Lung (tissue), 12 donors: ENCODE data around the gene FAM222B. TPM values are rescaled to one million over a fixed set of nuclear protein-coding genes. Genes with fewer than 3 reads are reported as not detected.

ENCODE experiments used
- ATAC-seq: fragments of 200-7000 bp; cut with Tn5 transposase; one replicate; pipeline ENCODE4 v1.9.1; 2020; ENCODE audit warnings: moderate number of reproducible peaks; ENCODE audit not compliant: insufficient read depth, low FRiP score
- DNase-seq, 3 donors: peaks; one replicate each; pipeline ENCODE4 v3.0.0-alpha.2; 2013 to 2017
- H3K27ac ChIP-seq, 2 donors: one replicate each; pipeline ENCODE4 v1.5.1; 2013; ENCODE audit warnings: mild to moderate bottlenecking in 2 of 2, moderate library complexity in 2 of 2, control low read depth in 1 of 2, inconsistent platforms in 1 of 2, low read depth in 1 of 2, low read length in 1 of 2
- H3K27me3 ChIP-seq, 3 donors: one replicate each; pipeline ENCODE4 v1.5.1; 2013; ENCODE audit warnings: low read length in 2 of 3; ENCODE audit not compliant: control insufficient read depth in 3 of 3, insufficient read depth in 3 of 3
- H3K36me3 ChIP-seq, 4 donors: one replicate each; pipeline ENCODE4 v1.5.1; 2013; ENCODE audit warnings: low read length in 4 of 4, mild to moderate bottlenecking in 1 of 4, moderate library complexity in 1 of 4; ENCODE audit not compliant: control insufficient read depth in 4 of 4, insufficient read depth in 4 of 4
- H3K4me1 ChIP-seq, 5 donors: one replicate each; pipeline ENCODE4 v1.5.1; 2013; ENCODE audit warnings: low read length in 5 of 5, mild to moderate bottlenecking in 2 of 5, moderate library complexity in 1 of 5; ENCODE audit not compliant: control insufficient read depth in 5 of 5, insufficient read depth in 5 of 5
- H3K4me3 ChIP-seq: one replicate; pipeline ENCODE4 v1.5.1; 2013; ENCODE audit warnings: mild to moderate bottlenecking, control low read depth, moderate library complexity
- H3K9ac ChIP-seq, 2 donors: one replicate each; pipeline ENCODE4 v1.5.1; 2013; ENCODE audit warnings: low read length in 2 of 2, control low read depth in 1 of 2; ENCODE audit not compliant: insufficient read depth in 1 of 2
- H3K9me3 ChIP-seq, 4 donors: one replicate each; pipeline ENCODE4 v1.5.1; 2013; ENCODE audit warnings: low read length in 3 of 4, mild to moderate bottlenecking in 1 of 4, moderate library complexity in 1 of 4; ENCODE audit not compliant: control insufficient read depth in 4 of 4, insufficient read depth in 3 of 4
- CTCF ChIP-seq: IDR thresholded peaks from 2 replicates; pipeline ENCODE4 v1.5.1; 2012; ENCODE audit warnings: mild to moderate bottlenecking; ENCODE audit errors: control extremely low read depth, extremely low read depth
- WGBS, 2 donors: extraction: QIAGEN DNeasy Blood & Tissue Kit; methylation state at CpG; one replicate each; pipeline ENCODE4 v1.1.7; 2013; 5-methylcytosine and 5-hydroxymethylcytosine counted together
- polyA plus RNA-seq, 2 donors: library from polyadenylated mRNA; stranded (reverse); fragments of 200-250 nt; gene quantifications; one replicate each; pipeline ENCODE4 v1.2.1, GENCODE V29; 2013
- total RNA-seq, 2 donors: library from RNA; depleted of rRNA in 1 of 2; stranded (reverse); fragments of >200 nt in 1 of 2; gene quantifications; one replicate each; pipeline ENCODE4 v1.2.1, GENCODE V29; 2014 to 2021
- donor health status: control.
- donor health status: control.
- donor health status: Bipolar disorder and iron deficiency.
- donor health status: healthy.
- donor health status: DM: yes; HTN: yes; CAD: no.

FAM222B gene
- total and polyA plus RNA-seq, 4 donors, result 8.3 to 17.7 (median 9.2) TPM

- H3K27ac ChIP-seq, result peak overlapping the region; percentile 82 to 86
Observed at GRCh38 chr17:28812091-28812747, 30.4 kb downstream of the FAM222B start.

GRCh38 chr17:28811651-28812090, 30.9 kb downstream of the FAM222B start:
- Histone ChIP-seq H3K9me3 (no peaks in the 10 kb centered on the region), H3K27ac (peak overlapping the region in 1 of 2 donors; percentile 82), H3K27me3 (no peaks in the 10 kb centered on the region), H3K4me3 (peak overlapping the region; percentile 92), H3K9ac (peak overlapping the region; percentile 33 to 83), H3K36me3 (no peaks in the 10 kb centered on the region), H3K4me1 (peaks cover 1 to 25% (median 13%) of the 10 kb centered on the region in 5 donors)
- TF ChIP-seq CTCF, result no peak
- ATAC-seq, result no peak
- WGBS, 2 donors, result 2 to 4% methylated on average over 6 of the region's 6 CpGs
- DNase-seq, result peak in 2 of 3 donors; percentile 38 to 48

More at GRCh38 chr17:28812091-28812747, 30.4 kb downstream of the FAM222B start:
- Histone ChIP-seq H3K27me3 (no peaks in the 10 kb centered on the region), H3K9ac (peak overlapping the region; percentile 83 to 87), H3K4me3 (peak overlapping the region; percentile 92), H3K4me1 (peaks cover 1 to 24% (median 13%) of the 10 kb centered on the region in 5 donors), H3K36me3 (no peaks in the 10 kb centered on the region), H3K9me3 (no peaks in the 10 kb centered on the region)
- 0% methylated on average over 37 to 47 of the region's 47 CpGs for WGBS, 2 donors
- DNase-seq (peak; percentile 98 to 99 (median 98)), ATAC-seq (peak; percentile 100)
- TF ChIP-seq CTCF, result no peak

GRCh38 chr17:28810437-28810836, 32.2 kb downstream of the FAM222B start:
- Histone ChIP-seq H3K9ac (no peak overlapping the region), H3K9me3 (no peaks in the 10 kb centered on the region), H3K4me3 (no peak overlapping the region), H3K4me1 (peaks cover 1 to 25% (median 13%) of the 10 kb centered on the region in 5 donors), H3K27ac (no peak overlapping the region), H3K36me3 (peaks cover 0 to 4% (median under 1%) of the 10 kb centered on the region in 4 donors), H3K27me3 (no peaks in the 10 kb centered on the region)
- TF ChIP-seq CTCF, result no peak
- 94 to 96% methylated on average over 1 of the region's 1 CpG for WGBS, 2 donors
- no peak for ATAC-seq
- no peak for DNase-seq
